EL (cell line): Measurements from ENCODE around the gene TTC29.
A peak's percentile ranks its signal among the peaks of the same experiment; 100 is the strongest.
"Not testable (repeated sequence)": the region's sequence is repeated elsewhere in the genome, so short reads cannot be mapped to it uniquely, and the experiment has no call there.

Experiments used
- DNase-seq: peaks from one replicate; pipeline ENCODE4 v3.0.0-alpha.2; 2016

Gene TTC29

GRCh38 chr4:146852360-146852759 lies 93.3 kb downstream of the TTC29 start:
- no peak for DNase-seq

DNA sequence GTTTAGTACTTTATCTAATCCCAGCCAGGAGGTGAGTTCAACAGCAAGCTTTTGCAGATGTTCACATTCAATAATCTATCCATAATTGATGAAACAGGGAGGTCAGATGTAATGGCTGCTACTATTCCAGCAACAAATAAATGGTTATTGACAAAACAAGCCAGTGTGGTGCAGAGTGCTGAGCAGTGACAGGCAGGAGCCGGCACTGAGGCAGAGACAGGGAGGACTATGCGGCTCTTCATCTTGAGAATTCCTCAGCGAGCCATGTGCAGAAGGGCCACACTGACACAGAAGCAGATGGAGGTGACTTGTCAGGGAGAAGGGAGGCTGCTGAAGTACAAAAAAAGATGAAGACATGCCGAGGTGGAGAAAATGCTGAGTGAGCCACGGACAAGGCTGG lies 98.3 kb downstream of the TTC29 start:
- DNase-seq: no peak

DNA sequence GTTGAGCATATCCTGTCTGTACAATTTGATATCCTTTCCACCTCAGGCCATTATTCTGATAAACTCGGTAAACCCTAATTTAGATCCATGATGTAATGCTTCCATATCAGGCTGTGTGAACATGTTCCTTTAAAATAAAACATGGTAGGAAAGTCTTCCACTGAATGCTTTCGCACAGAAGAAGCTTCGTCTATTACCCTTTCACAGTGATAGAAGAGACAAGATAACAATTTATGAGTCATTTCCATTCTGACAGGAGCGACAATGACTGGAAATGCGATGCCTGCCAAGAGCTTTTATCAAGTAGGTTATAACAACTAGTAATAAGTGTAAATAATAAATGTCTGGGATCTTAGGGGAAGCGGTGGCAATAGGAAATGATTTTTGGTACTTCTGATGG lies 98.8 kb downstream of the TTC29 start:
- no peak for DNase-seq

DNA sequence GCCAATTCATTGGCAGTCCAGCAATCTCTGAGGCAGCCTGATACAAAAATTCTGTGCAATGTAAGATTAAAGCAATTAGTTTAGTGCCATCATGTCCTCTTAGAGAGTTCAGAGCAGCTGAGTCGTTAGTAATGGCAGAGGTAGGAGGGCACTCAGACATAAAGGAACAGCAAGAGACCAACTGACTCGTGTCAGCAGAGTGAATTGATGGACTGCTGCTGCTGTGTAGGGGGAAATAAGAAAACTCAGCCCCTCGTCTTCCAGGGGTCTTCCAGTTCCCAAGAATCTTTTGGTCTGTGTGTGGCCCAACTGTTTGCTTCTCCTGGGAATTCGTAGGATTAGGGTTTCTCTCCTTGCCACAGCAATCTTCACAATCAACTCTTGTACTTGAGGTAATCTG lies 100.9 kb downstream of the TTC29 start:
- no peak for DNase-seq

GRCh38 chr4:146842876-146843275 lies 102.8 kb downstream of the TTC29 start:
- DNase-seq: no peak

- DNase-seq: no peak
These were observed 104.9 kb downstream of the TTC29 start for GRCh38 chr4:146840731-146841130.

GRCh38 chr4:146835096-146835495 lies 110.6 kb downstream of the TTC29 start:
- DNase-seq: no peak

GRCh38 chr4:146834263-146835034 lies 111.2 kb downstream of the TTC29 start:
- DNase-seq: no peak

DNA sequence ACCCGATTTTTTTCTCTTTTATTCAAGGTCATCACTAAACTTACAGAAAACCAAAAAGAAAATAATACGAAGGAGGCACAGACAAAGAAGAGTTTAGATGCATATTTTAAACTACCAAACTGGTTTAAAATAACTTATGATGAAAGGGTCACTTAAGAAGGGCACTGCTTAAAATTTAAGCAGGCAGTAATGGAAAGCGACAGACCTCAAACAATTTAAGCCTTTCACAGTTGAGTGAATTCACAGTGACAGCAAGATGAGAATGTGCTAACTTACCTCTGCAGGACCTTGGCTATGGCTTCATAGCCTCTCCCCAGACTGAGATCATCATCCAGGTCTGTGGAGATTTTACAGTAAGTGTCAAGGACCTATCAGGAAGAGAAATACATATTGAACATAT lies 112.1 kb downstream of the TTC29 start:
- DNase-seq: no peak

GRCh38 chr4:146822980-146823379 lies 122.7 kb downstream of the TTC29 start:
- not testable (repeated sequence) for DNase-seq

GRCh38 chr4:146814750-146815149 lies 130.9 kb downstream of the TTC29 start:
- peak; percentile 1 for DNase-seq

GRCh38 chr4:146795711-146796110 lies 150.0 kb downstream of the TTC29 start:
- DNase-seq: no peak

- DNase-seq: no peak
These were observed 151.9 kb downstream of the TTC29 start for GRCh38 chr4:146793727-146794126.

- DNase-seq: no peak
These were observed 154.2 kb downstream of the TTC29 start for GRCh38 chr4:146791439-146791838.

- DNase-seq: no peak
These were observed 155.1 kb downstream of the TTC29 start for GRCh38 chr4:146790515-146790914.

DNA sequence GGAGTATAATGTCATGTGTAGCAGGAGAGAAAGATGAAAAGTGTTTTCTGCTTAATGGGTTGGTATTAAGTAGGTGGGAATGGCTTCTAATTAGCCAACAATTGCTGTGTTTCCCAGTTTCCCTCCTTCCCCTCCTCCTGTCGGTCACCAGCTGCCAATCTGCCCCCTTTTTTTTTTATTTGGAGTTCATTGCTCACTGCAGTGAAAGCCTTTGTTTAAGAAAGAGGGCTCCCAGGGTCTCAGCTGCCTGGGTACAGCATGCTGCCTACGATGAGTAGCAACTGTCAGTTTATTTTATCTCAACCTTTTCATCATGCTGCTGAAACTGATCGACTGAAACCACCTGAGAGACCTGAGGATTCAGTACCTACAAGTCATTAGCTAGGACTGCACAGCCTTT lies 157.9 kb downstream of the TTC29 start:
- DNase-seq: no peak

DNA sequence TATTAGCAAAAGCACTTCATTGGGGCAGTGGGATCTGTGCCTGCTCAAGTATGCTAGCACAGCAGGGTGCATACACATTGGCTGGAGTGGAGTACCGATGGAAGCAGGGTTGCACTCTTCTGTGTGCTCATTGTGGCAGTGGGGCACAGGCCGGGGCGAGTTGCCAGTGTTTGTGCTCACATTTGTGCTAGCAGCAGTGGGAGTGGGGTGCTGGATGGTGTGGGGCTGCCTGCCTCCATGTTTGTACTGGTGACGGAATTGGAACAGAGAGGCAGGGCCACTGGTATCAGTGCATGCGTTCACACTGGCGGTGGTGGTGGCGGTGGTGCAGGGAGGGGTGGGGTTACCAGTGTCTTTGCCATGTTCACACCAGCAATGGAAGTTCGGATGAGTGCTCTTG lies 169.0 kb downstream of the TTC29 start:
- DNase-seq: no peak

GRCh38 chr4:146763560-146763959 lies 182.1 kb downstream of the TTC29 start:
- DNase-seq: no peak

DNA sequence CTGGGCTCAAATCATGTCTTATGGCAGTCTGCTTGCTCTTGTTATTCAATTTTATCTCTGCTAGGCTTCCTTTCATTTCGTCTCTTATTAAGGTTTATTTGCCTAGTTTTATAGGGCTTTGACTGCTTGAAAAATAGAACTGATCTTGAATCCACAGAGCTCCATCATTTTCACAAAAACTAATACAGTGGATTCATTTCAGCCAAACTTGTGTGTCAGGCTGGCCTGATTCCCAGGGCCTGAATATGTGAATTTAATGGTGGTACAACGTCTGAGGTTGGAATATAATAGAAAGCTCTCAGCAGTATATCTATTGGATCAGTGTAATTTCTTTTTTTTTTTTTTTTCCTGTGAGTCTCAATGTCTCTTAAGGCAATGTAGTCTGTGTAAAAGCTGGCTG lies 183.6 kb downstream of the TTC29 start:
- no peak for DNase-seq

DNA sequence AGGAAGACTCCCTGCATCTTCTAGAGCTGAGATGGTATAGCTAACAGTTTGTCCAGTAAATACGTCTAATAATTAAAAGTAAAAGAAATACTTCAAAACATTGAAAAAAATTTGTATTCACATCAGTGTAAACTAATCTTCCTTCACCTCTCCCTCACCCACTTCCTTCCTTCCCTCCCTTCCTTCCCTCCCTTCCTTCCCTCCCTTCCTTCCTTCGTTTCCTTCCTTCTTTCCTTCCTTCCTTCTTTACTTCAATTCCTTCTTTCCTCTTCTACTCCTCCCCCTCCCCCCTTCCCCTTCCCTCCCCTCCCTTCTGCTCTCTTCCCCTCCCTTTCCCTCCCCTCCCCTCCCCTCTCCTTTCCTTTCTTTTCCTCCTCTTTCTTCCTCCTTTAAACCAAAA lies 203.2 kb downstream of the TTC29 start:
- no peak for DNase-seq

GRCh38 chr4:146739182-146739581 lies 206.5 kb downstream of the TTC29 start:
- no peak for DNase-seq

DNA sequence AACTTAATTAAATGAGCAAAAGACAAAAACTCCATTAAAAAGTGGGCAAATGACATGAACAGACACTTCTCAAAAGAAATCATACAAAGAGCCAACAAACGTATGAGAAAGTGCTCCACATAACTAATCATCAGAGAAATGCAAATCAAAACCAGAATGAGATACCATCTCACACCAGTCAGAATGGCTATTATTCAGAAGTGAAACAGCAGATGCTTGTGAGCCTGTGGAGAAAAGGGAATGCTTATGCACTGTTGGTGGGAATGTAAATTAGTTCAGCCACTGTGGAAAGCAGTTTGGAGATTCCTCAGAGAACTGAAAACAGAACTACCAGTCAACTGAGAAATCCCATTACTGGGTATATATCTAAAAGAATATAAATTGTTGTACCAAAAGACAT lies 222.1 kb downstream of the TTC29 start:
- not testable (repeated sequence) for DNase-seq

DNA sequence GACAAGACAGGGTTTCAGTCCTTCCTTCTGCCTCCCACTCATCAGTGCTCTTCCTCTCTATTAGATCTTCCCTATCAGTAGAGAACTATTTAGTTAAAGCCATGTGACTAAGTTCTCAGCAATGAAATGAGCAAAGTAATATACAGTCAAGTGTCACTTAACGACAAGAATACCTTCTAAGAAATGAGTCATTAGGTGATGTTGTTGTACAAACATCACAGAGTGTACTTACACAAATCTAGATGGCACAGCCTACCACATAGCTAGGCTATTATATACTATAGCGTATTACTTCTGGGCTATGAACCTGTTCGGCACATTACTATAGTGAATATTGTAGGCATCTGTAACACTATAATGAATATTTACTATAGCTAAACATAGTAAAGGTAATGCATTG lies 235.7 kb downstream of the TTC29 start:
- no peak for DNase-seq

GRCh38 chr4:146699910-146700309 lies 245.8 kb downstream of the TTC29 start:
- DNase-seq: no peak

DNA sequence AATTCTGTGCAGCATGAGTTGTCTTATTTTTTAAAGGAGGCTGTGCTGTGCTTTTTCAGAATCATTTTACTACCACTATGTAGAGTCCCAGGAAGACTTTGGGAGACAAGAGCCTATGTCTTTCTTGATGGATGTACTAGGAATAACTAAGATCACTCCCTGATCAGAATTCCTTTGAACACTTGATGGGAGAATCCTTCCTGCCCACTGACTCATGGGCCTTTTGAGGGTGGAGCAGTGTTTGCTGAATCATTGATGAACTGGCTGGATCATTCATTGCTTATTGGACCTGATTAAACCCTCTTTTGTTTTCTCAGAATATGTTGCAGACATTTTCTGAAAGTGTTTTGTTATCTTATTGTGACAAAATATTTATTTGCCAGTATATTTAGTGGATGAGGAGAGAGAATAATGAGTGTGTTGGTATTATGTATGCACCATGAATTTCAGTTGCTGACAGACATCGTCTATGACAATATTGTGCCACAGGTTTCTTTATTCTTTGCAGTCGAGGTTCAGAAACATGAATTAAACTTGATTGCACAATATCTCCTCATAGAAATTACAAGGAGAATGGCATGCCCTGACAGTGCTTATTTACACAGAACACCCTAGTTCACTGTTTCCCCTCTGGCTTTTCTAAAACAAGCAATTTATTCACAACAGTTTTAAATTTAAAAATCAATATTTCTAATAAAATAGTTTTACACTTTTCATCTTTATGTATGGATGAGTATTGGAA lies 270.7 kb downstream of the TTC29 start:
- DNase-seq: no peak
